HG02840 (cell line): Measurements from ENCODE around the gene SMYD3.
"Not testable (repeated sequence)": the region's sequence is repeated elsewhere in the genome, so short reads cannot be mapped to it uniquely, and the experiment has no call there.

Experiments
- ATAC-seq: cut with Tn5 transposase; IDR thresholded peaks from one replicate; pipeline ENCODE4 v1.9.1; 2021; ENCODE audit warnings: mild to moderate bottlenecking, moderate library complexity, moderate number of reproducible peaks; ENCODE audit not compliant: unreplicated experiment, low FRiP score

SMYD3 gene

DNA sequence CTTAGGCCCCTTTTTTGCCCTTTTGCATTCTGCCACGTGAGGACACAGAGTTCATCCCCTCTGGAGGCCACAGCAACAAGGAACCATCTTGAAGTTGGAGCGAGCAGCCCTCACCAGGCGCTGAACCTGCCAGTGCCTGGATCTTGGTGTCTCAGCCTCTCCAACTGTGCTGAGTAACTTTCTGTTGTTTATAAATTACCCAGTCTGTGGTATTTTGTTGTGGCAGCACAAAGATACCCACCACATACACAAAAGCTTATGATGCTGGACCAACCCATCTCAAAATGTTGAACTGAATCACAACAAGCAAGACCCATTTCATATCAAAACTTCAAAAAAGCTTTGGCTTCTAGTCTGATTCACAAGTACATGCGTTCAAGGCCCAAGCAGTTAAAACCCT lies 702.4 kb downstream of the SMYD3 start:
- ATAC-seq: no peak

DNA sequence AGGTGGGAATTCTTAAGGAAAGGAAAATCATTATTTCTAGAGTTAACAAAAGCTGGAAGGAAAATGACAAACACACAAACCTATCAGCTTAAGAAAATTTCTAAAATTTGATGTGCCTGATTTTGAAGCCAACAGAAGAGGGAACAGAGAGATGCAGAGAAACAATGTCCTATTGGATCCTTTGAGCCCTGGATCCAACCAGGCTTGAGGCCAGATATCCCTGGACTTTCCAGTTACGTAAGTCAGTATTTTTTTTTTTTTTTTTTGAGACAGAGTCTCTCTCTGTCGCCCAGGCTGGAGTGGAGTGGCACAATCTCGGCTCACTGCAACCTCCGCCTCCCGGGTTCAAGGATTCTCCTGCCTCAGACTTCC lies 703.4 kb downstream of the SMYD3 start:
- no peak for ATAC-seq

DNA sequence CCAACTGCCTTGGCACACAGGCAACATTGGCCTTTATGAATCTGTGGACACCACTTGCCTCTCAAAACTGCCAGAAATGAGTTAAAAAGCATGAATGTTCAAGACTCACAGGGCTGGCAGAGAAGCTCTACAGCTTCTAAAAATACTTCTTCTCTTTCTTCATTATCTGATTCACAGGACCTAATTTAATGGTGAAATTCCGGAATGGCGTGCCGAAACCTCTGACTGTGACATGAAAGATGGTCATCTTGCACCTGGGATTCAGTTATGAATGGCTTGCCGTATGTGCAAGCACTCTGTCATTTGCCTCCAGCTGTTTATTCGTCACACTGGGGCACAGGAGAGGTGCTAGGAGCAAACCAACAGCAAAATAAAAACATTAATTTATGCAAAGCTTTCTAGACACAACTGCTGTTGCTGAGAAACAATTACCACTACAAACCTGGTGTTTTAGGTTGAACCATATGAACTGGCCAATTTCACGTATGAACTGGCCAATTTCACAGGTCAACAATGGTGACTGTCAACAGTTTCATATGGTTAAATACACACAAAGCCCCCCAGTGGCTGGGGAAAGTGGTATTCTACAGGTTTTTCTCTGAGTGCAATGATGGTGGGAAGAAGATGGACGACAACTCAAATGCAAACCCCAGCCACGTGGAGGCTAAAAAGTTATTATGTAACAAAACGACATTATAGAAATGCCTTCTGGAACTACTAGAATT lies 704.0 kb downstream of the SMYD3 start:
- no peak for ATAC-seq

DNA sequence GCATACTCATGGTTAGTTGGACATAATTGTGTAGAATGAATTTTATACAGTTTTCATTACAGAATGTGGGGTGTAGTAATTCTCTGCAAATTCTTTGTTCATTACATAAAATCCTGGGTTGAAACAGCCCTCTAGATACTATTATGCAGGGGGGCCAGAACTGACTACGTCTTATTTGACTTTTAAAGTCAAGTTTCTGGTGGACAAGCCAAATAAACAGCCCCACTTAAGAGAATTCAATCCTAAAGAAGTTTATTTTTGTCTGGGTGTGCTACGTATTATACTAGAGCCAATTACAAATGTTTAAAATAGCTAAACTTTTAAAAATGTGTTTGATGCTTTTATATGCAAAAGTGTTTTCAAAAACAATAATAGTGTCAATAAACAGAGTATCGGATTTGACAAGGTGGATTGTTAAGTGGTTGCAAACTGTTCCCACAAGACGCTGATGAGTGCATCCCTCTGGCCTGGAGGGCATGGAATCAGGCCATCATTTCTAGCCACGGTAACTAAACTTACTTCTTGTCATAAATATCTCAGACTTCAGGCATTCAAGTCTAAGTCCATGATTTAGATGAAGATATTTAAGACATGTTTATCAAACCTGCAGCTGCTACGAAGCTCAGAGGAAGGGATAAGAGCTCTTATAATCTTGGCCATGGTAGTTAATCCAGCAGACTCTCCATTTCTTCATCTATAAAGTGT lies 706.0 kb downstream of the SMYD3 start:
- no peak for ATAC-seq

DNA sequence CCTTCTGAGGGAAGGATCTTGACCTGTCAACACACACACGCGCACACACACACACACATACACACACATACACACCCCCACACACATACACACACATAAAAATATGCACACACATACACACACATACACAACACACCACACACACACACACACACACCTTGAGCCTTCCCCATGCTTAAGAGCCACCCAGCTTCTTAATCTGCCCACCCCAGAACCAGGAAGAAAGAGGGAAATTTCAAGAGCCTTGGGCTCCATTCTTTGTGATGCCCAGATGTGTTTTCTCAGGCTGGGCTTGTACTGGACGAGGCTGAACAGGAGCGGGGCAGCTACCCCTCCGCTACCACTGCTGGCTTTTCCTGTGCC lies 708.7 kb downstream of the SMYD3 start:
- ATAC-seq: no peak

DNA sequence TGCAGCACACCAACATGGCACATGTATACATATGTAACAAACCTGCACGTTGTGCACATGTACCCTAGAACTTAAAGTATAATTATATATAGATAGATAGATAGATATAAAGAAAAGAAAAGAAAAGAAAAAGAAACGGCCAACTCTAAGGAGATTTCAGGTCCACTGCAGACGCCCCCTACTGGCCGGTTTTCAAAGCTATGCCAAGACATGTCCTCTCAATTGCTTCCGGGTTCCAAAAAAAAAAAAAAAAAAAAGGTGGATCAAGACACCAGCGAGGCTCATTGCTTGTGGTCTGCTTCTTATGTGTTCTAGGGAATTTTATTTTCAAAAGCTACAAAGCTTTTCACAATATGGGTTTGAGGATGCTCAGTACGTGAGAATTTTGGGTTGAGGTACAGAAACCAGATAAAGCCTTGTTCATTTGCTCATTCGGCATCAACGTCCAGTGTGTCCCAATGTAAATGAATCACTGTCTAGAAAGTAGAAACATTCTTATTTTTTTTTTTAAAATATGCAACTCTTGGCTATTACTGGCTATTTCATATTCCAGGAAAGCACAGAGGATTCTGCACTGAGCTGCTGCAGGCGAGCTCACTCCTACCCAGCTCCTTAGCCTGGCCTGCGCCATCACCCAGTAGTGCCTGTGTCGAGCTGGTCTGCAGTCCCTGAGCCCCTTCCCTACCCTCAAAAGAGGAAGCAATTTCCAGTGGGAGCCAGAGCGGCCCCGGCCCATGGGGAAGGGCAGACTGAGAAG lies 709.3 kb downstream of the SMYD3 start:
- ATAC-seq: no peak

DNA sequence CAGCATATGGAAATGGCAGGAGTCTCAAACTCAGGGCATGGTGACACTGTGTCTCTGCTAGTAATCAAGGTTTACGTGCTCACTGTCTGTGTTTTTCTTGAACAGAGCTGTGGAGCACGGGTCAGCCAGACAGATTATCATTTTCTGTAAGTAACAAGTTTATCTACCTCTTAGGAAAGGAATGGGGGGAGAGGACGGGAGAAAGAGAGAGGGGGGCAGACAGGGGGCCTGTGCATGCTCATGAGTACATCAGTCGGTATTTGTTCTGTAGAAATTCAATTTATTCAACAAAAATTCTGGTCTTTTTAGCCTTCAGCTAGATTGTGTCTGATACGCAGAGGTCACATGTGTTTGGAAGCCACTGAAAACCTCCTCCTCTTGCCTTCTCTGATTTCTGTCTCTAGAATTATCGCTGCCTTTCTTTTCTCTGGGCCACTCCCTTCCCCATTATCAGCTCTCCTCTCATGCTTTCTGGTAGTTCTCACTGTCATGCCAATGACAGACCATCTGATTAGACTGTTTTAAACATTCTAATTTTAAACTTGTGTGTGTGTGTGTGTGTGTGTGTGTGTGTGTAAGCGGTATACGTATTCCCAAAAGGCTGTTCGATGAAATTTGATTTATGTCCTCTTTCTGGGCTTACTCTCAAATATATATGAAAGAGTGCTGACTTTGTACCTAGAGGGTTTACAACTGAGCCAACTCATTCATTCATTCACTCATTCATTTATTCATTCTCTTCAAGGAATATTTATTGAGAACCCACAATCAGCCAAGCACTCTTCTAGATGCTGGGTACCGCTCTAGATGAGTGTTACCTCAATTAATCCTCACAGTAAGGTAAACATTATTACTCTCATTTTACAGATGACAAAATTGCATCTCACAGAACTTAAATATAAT lies 715.4 kb downstream of the SMYD3 start:
- no peak for ATAC-seq

DNA sequence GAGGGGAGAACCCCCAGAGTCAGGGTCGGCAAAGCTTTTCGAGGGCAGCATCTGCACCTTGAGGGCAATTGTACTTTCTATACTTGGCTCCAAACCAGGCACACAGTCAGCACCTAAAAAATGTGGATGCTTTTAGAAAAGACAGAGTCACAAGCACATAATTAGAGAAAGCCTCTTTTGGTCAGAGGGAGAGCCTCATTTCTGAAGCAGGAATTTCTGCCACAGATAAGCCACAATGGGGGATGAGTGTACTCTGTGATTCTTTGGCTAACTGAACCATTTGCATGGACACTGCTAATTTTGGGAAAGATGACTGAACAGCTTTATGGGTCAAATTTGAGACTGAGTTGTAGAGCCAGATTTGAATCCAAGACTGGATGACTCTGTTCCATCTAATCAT lies 716.6 kb downstream of the SMYD3 start:
- ATAC-seq: no peak

DNA sequence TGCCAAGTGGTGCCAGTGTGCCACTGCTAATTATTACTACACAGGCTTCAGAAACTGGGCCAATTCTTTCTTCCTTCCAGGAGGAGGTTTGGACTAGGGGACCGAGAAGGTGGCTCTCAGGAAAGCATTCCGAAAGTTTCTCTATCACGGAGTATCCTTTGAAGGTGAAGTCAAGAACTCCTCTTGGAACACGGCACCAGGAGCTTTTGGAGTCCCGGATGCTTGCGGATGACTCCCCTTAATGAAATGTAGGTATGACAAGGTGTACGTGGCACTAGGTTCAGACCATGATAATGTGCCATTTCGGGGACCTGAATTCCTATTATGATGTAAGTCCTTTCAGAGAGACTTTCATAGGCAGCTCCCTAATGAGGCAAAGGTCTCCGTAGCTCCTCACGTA lies 718.2 kb downstream of the SMYD3 start:
- ATAC-seq: no peak

DNA sequence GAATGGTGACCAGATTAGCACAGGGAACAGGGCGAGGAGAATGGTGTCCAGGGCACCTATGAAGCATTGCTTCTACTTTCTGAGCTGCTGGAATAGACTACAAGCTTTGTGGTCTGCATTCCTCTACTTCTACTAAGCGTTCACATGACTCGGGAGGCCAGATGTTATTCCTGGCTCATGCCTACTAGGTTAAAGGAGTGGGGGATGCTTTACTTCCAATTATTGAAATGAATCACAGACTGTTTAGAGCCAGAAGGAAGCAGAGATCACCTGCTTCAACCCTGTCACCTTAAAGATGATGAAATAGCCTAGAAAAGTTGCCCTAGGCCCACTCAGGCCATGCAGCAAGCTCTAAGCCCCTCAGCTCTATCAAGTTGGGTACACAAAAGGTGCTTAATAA lies 718.8 kb downstream of the SMYD3 start:
- no peak for ATAC-seq

DNA sequence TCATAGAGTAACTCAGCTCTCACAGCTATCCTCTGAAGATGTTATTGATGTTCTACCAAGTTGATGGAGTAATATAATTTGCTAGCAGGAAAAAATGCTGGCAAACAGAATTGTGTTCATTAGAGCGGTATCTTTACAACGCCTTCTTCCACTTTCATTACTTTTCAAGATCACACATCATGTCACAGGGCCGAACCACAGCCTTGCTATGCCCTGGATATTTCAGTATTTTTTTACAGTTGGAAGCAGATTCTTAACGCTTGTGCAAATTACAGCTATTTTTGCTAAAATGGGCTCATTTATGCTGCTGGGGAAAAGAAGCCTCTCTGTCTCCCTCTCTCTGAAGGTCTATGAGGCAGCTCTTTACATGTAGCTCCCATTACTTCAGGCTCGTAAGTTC lies 720.1 kb downstream of the SMYD3 start:
- no peak for ATAC-seq

DNA sequence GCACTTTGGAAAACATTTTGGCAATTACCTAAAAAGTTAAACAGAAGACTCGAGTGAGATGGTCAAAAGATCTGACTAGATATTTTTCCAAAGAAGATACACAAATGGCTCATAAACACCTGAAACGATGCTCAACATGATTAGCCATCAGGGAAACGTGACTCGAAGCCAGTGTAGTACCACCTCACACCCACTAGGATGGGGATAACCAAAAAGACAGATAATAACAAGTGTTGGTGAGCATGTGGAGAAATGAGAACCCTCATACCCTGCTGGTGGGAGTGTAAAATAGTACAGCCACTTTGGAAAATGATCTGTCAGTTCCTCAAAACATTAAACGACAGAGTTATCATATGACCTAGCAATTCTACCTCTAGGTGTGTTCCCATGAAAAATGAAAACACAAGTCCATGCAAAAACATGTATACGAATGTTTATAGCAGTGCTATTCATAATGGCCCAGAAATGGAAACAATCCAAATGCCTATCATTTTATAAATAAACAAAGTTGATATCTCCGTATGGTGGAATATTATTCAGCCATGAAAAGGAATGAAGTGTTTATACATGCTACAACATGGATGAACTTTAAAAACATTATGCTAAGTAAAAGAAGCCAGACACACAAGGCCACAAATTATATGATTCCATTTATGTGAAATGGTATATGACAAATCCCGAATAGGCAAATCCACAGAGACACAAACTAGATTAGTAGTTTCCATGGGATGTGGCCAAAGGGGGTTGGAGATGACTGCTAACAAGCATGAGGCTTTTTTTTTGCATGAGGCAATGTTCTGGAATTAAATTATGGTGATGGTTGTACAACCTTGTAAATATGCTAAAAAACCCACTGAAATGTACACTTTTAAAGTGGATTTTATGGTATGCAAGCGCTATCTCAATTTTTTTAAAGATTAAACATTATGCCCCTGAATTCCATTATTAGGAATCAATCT lies 727.0 kb downstream of the SMYD3 start:
- no peak for ATAC-seq

DNA sequence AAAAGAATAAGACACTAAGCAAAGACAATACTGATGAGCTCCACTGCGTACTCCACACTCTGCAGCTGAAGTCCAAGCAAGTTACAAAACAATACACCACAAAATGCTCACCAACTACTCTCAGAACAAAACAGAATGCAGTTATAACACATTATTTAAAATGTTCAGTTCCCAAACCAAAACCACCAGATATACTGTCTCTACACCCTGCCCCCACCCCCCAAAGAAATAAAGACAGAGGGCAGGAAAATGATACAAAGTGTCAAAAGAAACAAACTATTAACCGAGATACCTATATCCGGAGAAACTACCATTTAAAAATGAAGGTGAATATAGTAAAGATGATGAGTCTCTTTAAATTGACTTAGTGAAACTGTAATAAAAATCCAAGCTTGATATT lies 729.3 kb downstream of the SMYD3 start:
- ATAC-seq: no peak

DNA sequence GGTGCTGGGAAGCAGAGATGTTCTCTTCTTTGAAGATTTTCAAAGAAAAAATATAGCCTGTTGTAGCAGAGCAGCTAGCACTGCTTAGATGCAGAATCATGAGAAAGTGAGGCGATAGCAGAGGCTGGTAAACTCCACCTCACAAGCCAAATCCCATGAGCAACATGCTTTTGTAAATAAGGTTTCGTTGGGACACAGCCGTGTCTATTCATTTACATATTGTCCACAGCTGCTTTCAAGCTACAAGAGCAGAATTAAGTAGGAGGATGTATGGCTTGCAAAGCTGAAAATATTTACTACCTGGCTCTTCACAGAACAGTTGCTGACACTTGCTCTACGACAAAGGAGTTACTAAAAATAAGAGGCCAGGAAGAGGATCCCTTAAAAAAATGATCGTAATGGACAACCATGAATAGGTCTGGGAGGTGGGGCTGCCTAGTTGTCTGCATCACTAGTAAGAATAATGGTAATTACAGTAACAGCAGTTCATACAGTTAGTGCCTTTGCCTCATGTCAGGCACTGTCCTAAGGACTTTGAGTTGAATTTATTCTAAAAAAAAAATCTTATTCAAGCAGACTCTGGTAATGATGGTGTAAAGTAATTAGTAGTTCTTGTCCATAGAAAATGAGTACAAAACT lies 730.3 kb downstream of the SMYD3 start:
- no peak for ATAC-seq

DNA sequence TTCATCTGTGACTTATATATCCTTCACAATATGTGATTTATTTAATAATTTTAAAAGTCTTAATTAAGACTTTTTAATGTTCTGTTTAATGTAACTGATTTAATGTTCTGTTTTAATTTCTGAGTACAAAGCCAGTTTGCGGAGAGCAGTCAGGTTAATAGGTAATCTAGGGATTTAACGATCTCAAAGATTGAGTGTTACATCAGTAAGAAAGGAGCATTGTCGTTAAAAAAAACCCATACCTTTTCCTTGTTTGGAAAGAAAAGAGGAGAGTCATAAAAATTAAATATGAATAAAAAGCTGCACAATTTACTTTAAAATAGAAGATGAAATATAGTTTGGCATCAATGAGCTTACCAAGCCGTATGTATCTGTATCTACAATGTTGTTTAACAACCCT lies 730.9 kb downstream of the SMYD3 start:
- no peak for ATAC-seq

DNA sequence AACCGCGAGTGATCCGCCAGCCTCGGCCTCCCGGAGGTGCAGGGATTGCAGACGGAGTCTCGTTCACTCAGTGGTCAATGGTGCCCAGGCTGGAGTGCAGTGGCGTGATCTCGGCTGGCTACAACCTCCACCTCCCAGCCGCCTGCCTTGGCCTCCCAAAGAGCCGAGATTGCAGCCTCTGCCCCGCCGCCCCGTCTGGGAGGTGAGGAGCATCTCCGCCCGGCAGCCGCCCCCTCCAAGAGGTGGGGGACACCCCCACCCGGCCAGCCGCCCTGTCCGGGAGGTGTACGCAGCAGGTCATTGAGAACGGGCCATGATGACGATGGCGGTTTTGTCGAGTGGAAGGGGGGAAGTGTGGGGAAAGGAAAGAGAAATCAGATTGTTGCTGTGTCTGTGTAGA lies 732.1 kb downstream of the SMYD3 start:
- not testable (repeated sequence) for ATAC-seq

DNA sequence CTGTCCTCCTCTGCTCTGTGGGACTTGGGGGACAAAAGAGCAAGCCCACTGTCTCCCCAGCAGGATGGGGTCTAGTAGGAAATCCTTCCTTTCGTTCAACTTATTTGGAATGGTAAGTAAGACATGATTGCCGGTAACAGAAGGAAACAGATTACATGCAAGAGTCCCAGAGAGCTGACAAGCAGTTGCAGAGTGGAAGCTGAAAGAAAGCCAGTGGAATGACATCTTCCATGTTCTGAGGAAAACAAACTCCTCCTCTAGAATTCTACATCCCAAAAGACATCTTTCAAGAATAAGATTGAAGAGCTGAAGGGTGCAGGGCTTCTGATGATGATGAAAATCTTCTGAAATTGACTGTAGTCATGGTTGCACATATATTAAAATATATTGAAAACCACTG lies 732.9 kb downstream of the SMYD3 start:
- no peak for ATAC-seq

DNA sequence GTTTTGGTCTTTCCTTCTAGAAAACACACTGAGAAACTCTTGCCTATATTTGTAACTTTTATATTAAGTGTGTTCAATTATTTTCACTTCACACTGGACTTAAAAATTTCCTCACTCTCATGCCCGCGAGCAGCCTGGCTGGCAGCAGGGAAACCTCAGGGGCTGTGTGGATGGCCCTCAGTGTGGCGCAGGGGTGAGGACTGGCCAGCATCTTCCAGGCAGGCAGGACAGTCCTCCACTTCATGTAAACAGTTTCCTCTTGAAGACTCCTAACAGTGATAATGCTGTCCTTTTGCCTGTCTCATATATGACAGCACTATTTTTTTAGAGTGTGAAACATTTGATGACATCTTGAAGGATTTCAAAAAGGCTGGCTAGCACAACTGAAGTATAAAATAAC lies 733.7 kb downstream of the SMYD3 start:
- no peak for ATAC-seq

DNA sequence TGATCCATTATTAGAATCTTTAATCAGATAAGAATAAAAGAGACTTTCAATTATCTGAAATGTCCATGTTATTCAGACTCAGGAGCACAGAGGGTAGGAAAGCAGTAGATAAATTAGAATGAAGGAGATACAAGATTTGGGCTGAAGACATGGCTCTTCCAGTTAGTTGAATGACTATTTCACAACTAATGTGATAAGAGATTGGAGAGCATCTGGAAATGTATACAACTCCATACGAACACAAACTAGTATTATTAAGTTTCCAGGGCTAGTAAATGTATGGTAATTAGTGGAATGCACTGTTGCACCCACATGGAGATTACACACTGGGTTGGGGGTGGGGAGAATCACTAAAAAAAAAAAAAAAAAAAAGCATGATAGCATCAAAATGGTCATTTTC lies 734.3 kb downstream of the SMYD3 start:
- no peak for ATAC-seq
